Measurements from ENCODE around the gene FCER2.

GRCh38 chr19:7648265-7649014 lies 53.5 kb downstream of the FCER2 start:
- no peak for TF ChIP-seq CTCF (IDR thresholded peaks at IDR 0.05)
- no peak for TF ChIP-seq ZFX (IDR thresholded peaks at IDR 0.05; ENCODE audit: borderline replicate concordance)

Measured in 22Rv1 (cell line).